H1 (cell line): ENCODE measurements around the gene NID1. TPM values are rescaled to one million over a fixed set of nuclear protein-coding genes. Genes with fewer than 3 reads are reported as not detected.

Source experiments
- CTCF ChIA-PET: fragments of 300-600 bp; sonication (Branson Sonifier 250); formaldehyde crosslinking; loops from one replicate; lab custom pipeline; 2021; ENCODE audit not compliant: partially characterized antibody; lab: Charles Lee
- POLR2A ChIA-PET: fragments of 300-600 bp; sonication (Branson Sonifier 250); formaldehyde crosslinking; loops from one replicate; lab custom pipeline; 2021; ENCODE audit warnings: inconsistent platforms; ENCODE audit not compliant: partially characterized antibody; lab: Charles Lee
- DNase-seq, 2 experiments: peaks; one replicate each; pipeline versions ENCODE4 v3.0.0 to v3.0.0-alpha.2; 2010 to 2022; ENCODE audit warnings: low spot score in 2 of 2, low read depth in 1 of 2, mixed read lengths in 1 of 2
- FAIRE-seq: peaks from 2 replicates; lab custom pipeline; 2011; peaks lifted over from hg19 to GRCh38; lab: Jason Lieb, UNC
- H2AFZ ChIP-seq: 2 replicates; pipeline ENCODE4 v1.8.1; 2012; ENCODE audit warnings: low read length, inconsistent platforms
- H2AK5ac ChIP-seq: 2 replicates; pipeline ENCODE4 v1.6.1; 2013; ENCODE audit warnings: low read depth, low read length
- H2BK120ac ChIP-seq: replicated peaks from 2 replicates; pipeline ENCODE3; 2013; ENCODE audit warnings: low read depth, low read length, inconsistent platforms
- H2BK12ac ChIP-seq: 2 replicates; pipeline ENCODE4 v1.6.1; 2013; ENCODE audit warnings: low read depth, low read length
- H2BK15ac ChIP-seq: 2 replicates; pipeline ENCODE4 v1.6.1; 2013; ENCODE audit warnings: low read length
- H2BK20ac ChIP-seq: 2 replicates; pipeline ENCODE4 v1.6.1; 2013; ENCODE audit warnings: low read length
- H2BK5ac ChIP-seq: 2 replicates; pipeline ENCODE4 v1.6.1; 2013; ENCODE audit warnings: low read depth, low read length
- H3K14ac ChIP-seq: 2 replicates; pipeline ENCODE4 v1.6.1; 2013; ENCODE audit warnings: inconsistent platforms; ENCODE audit not compliant: insufficient read length
- H3K18ac ChIP-seq: 2 replicates; pipeline ENCODE4 v1.6.1; 2013; ENCODE audit warnings: low read length; ENCODE audit errors: extremely low read depth
- H3K23ac ChIP-seq: 2 replicates; pipeline ENCODE4 v1.6.1; 2013; ENCODE audit warnings: inconsistent platforms; ENCODE audit not compliant: insufficient read length
- H3K23me2 ChIP-seq: 2 replicates; pipeline ENCODE4 v1.6.1; 2013; ENCODE audit warnings: low read depth, low read length
- H3K27ac ChIP-seq: 2 replicates; pipeline ENCODE4 v1.6.1; 2011; ENCODE audit warnings: low read depth, low read length, inconsistent platforms
- H3K27me3 ChIP-seq, 4 experiments: replicated peaks in 1 of 4; 1 replicate in 1 of 4; 2 replicates in 3 of 4; pipeline versions ENCODE4 v1.6.1 to v1.8.1; 2011 to 2013; ENCODE audit warnings: low read length in 3 of 4, mild to moderate bottlenecking in 3 of 4, inconsistent platforms in 2 of 4, mixed read lengths in 2 of 4, moderate library complexity in 1 of 4; ENCODE audit not compliant: control insufficient read depth in 3 of 4, insufficient read depth in 3 of 4; ENCODE audit errors: extremely low read depth in 1 of 4
- H3K36me3 ChIP-seq, 4 experiments: 2 replicates each; pipeline versions ENCODE4 v1.6.1 to v1.8.1; 2011 to 2013; ENCODE audit warnings: mild to moderate bottlenecking in 4 of 4, low read length in 3 of 4, moderate library complexity in 2 of 4, control low read depth in 1 of 4, inconsistent platforms in 1 of 4; ENCODE audit not compliant: insufficient read depth in 4 of 4, control insufficient read depth in 2 of 4
- H3K4ac ChIP-seq: replicated peaks from 2 replicates; pipeline ENCODE3; 2013; ENCODE audit warnings: low read length, low read depth, mixed read lengths, inconsistent platforms; ENCODE audit not compliant: insufficient read length
- H3K4me1 ChIP-seq, 4 experiments: replicated peaks in 1 of 4; 1 replicate in 1 of 4; 2 replicates in 3 of 4; pipeline versions ENCODE4 v1.6.1 to v1.8.1; 2011 to 2013; ENCODE audit warnings: low read length in 3 of 4, inconsistent platforms in 2 of 4, mixed read lengths in 1 of 4; ENCODE audit not compliant: insufficient read depth in 4 of 4, control insufficient read depth in 3 of 4
- H3K4me2 ChIP-seq, 2 experiments: 2 replicates each; pipeline versions ENCODE4 v1.6.1 to v1.8.1; 2011 to 2013; ENCODE audit warnings: low read depth in 2 of 2, low read length in 2 of 2, control low read depth in 1 of 2, inconsistent platforms in 1 of 2, mild to moderate bottlenecking in 1 of 2; ENCODE audit not compliant: insufficient read depth in 1 of 2
- H3K4me3 ChIP-seq, 4 experiments: fragments of 200-600, 300-600 bp in 1 of 4; sonication (generic), shearing (Covaris generic), sonication (Bioruptor Twin) in 1 of 4; 2 replicates each; pipeline versions ENCODE4 v1.5.1 to v1.8.1; 2011 to 2016; ENCODE audit warnings: low read length in 4 of 4, low read depth in 3 of 4, control low read depth in 2 of 4, inconsistent platforms in 2 of 4, mild to moderate bottlenecking in 2 of 4, mixed read lengths in 1 of 4, moderate library complexity in 1 of 4; ENCODE audit not compliant: insufficient read depth in 2 of 4; ENCODE audit errors: extremely low read depth in 1 of 4
- H3K56ac ChIP-seq: replicated peaks from 2 replicates; pipeline ENCODE3; 2013; ENCODE audit warnings: low read depth, mild to moderate bottlenecking, mixed read lengths, low read length, inconsistent platforms; ENCODE audit not compliant: insufficient read length
- H3K79me1 ChIP-seq: 2 replicates; pipeline ENCODE4 v1.6.1; 2013; ENCODE audit warnings: low read depth, low read length, control low read depth
- H3K79me2 ChIP-seq, 2 experiments: 2 replicates each; pipeline versions ENCODE4 v1.6.1 to v1.8.1; 2012 to 2013; ENCODE audit warnings: low read length in 2 of 2, mild to moderate bottlenecking in 2 of 2, inconsistent platforms in 1 of 2; ENCODE audit not compliant: insufficient read depth in 2 of 2, control insufficient read depth in 1 of 2
- H3K9ac ChIP-seq, 4 experiments: replicated peaks in 1 of 4; 1 replicate in 1 of 4; 2 replicates in 3 of 4; pipeline versions ENCODE4 v1.6.1 to v1.8.1; 2011 to 2013; ENCODE audit warnings: low read depth in 3 of 4, low read length in 3 of 4, control low read depth in 2 of 4, mild to moderate bottlenecking in 2 of 4, moderate library complexity in 2 of 4, inconsistent platforms in 1 of 4; ENCODE audit errors: extremely low read depth in 1 of 4
- H3K9me3 ChIP-seq, 2 experiments: 2 replicates each; pipeline versions ENCODE4 v1.6.1 to v1.8.1; 2012 to 2013; ENCODE audit warnings: mild to moderate bottlenecking in 2 of 2, moderate library complexity in 2 of 2, control low read depth in 1 of 2, inconsistent platforms in 1 of 2, low read depth in 1 of 2, low read length in 1 of 2, mixed read lengths in 1 of 2; ENCODE audit not compliant: insufficient read depth in 2 of 2
- H4K20me1 ChIP-seq, 2 experiments: replicated peaks in 1 of 2; 2 replicates each; pipeline versions ENCODE3 to v1.8.1; 2011 to 2013; ENCODE audit warnings: inconsistent platforms in 2 of 2, low read length in 2 of 2, mild to moderate bottlenecking in 1 of 2; ENCODE audit not compliant: insufficient read depth in 2 of 2, control insufficient read depth in 1 of 2
- H4K5ac ChIP-seq: 2 replicates; pipeline ENCODE4 v1.6.1; 2013; ENCODE audit warnings: low read length, low read depth, mixed read lengths, inconsistent platforms; ENCODE audit not compliant: insufficient read length
- H4K8ac ChIP-seq: 2 replicates; pipeline ENCODE4 v1.8.0; 2013; ENCODE audit warnings: mild to moderate bottlenecking, moderate library complexity, low read length, inconsistent platforms; ENCODE audit not compliant: insufficient read depth; ENCODE audit errors: extremely low read depth
- H4K91ac ChIP-seq: replicated peaks from 2 replicates; pipeline ENCODE3; 2013; ENCODE audit warnings: low read length, mixed read lengths, inconsistent platforms; ENCODE audit not compliant: insufficient read length
- CREB1 ChIP-seq: IDR thresholded peaks from 2 replicates; pipeline ENCODE4 v1.6.1; 2012; ENCODE audit warnings: inconsistent platforms
- EZH2 ChIP-seq: fragments of 200-600 bp; sonication (generic); IDR thresholded peaks from 2 replicates; pipeline ENCODE4 v1.7.1; 2012; ENCODE audit warnings: low read depth, mild to moderate bottlenecking, moderate library complexity, low read length, inconsistent platforms; ENCODE audit not compliant: severe bottlenecking
- FOSL1 ChIP-seq: IDR thresholded peaks from 2 replicates; pipeline ENCODE4 v1.6.1; 2011; ENCODE audit warnings: mild to moderate bottlenecking, low read depth, low read length, moderate library complexity; ENCODE audit not compliant: insufficient read depth
- HDAC6 ChIP-seq: IDR thresholded peaks from one replicate; pipeline ENCODE4 v1.7.1; 2012; ENCODE audit warnings: low read depth, mild to moderate bottlenecking, inconsistent platforms, low read length, moderate library complexity
- JUND ChIP-seq: IDR thresholded peaks from 2 replicates; pipeline ENCODE4 v1.6.1; 2011; ENCODE audit warnings: mild to moderate bottlenecking, improper control_type of control experiment, low read length
- NRF1 ChIP-seq: IDR thresholded peaks from 2 replicates; pipeline ENCODE4 v1.6.1; 2011; ENCODE audit warnings: mild to moderate bottlenecking, low read depth, low read length, improper control_type of control experiment
- POU5F1 ChIP-seq: IDR thresholded peaks from 2 replicates; pipeline ENCODE4 v1.6.1; 2011; ENCODE audit warnings: low read depth, mild to moderate bottlenecking, low read length, moderate library complexity
- RAD21 ChIP-seq, 2 experiments: IDR thresholded peaks in 1 of 2; conservative IDR thresholded peaks in 1 of 2; 2 replicates each; pipeline ENCODE4 v1.6.1; 2011; ENCODE audit warnings: low read depth in 2 of 2, low read length in 2 of 2, improper control_type of control experiment in 1 of 2, inconsistent platforms in 1 of 2, mild to moderate bottlenecking in 1 of 2, moderate library complexity in 1 of 2
- ZNF274 ChIP-seq: IDR thresholded peaks from 2 replicates; pipeline ENCODE4 v1.7.0; 2012; ENCODE audit warnings: low read length, borderline replicate concordance; ENCODE audit errors: extremely low read depth
- WGBS, 2 experiments: shearing (Covaris generic) in 1 of 2; methylation state at CpG; one replicate each; pipeline versions ENCODE4 v1.1.6 to v1.1.7; 2013 to 2015; ENCODE audit warnings: low lambda C conversion rate in 2 of 2, mixed read lengths in 2 of 2, inconsistent platforms in 1 of 2, low coverage in 1 of 2, missing lambda C conversion rate in 1 of 2; ENCODE audit not compliant: insufficient replicate concordance in 2 of 2, insufficient coverage in 1 of 2, insufficient read length in 1 of 2; ENCODE audit errors: extremely low coverage in 1 of 2, missing lambda C conversion rate in 1 of 2; 5-methylcytosine and 5-hydroxymethylcytosine counted together
- polyA plus RNA-seq, 7 experiments: library from polyadenylated mRNA; depleted of rRNA in 3 of 7; stranded (reverse) in 5 of 7; unstranded in 2 of 7; fragments of >200 nt in 5 of 7; fragments of 200-250 nt in 2 of 7; gene quantifications; 1 replicate in 5 of 7; 2 replicates in 1 of 7; 4 replicates in 1 of 7; pipeline versions ENCODE4 v1.2.1 to v1.2.3, GENCODE V29; 2011 to 2013; ENCODE audit warnings: missing spikeins in 2 of 7, mixed read lengths in 2 of 7
- total RNA-seq: library from RNA; stranded (reverse); fragmentation: NEBNext Ultra II Directional; extraction: Animal tissue kit (Norgen Biotek cat#: 25700); gene quantifications from 2 replicates; pipeline ENCODE4 v1.2.1, GENCODE V29; 2021

NID1 gene
- total and polyA plus RNA-seq, 2 of the 8 experiments (the other 6 are each of a cell fraction or from before 2014, with no cell fraction given): 20.9 to 25.4 TPM

- Histone ChIP-seq H3K27me3 (no peaks in the 10 kb centered on the region), H3K79me1 (no peaks in the 10 kb centered on the region), H4K5ac (no peak overlapping the region), H4K91ac (no peak overlapping the region), H3K4me2 (no peak overlapping the region), H2BK12ac (no peak overlapping the region), H3K14ac (no peak overlapping the region), H3K9ac (no peak overlapping the region), H3K23ac (no peak overlapping the region), H3K4ac (no peak overlapping the region), H2AK5ac (no peak overlapping the region), H3K9me3 (no peaks in the 10 kb centered on the region), H2BK15ac (0 out of 2 replicates have a peak overlapping the region, but pooled peaks have one; percentile 72), H3K27ac (no peak overlapping the region), H2AFZ (no peak overlapping the region), H2BK5ac (no peak overlapping the region), H3K56ac (no peak overlapping the region), H2BK20ac (no peak overlapping the region), H3K18ac (no peak overlapping the region), H3K79me2 (no peaks in the 10 kb centered on the region), H3K23me2 (no peaks in the 10 kb centered on the region), H3K4me1 (0 out of 7 replicates have a peak, but pooled peaks cover 0 to 2% (median 0%) of the 10 kb centered on the region in 4 experiments), H2BK120ac (no peak overlapping the region), H3K4me3 (no peak overlapping the region), H3K36me3 (no peaks in the 10 kb centered on the region), H4K20me1 (no peaks in the 10 kb centered on the region), H4K8ac (no peak overlapping the region)
- CTCF ChIA-PET: interaction anchor here (0.6 to 1.9 kb wide), 2 partner anchors 27 to 115 kb away, joined by 3 to 7 read pairs; no protein-coding TSS in a partner anchor
- TF ChIP-seq FOSL1 (no peak), JUND (no peak), HDAC6 (no peak), ZNF274 (no peak), POU5F1 (no peak), RAD21 (IDR thresholded peaks at IDR 0.05 in 1 of 2, conservative IDR thresholded peaks at IDR 0.05 in 1 of 2; ENCODE audit: low read depth in 2 of 2, low read length in 2 of 2) (no peak), NRF1 (no peak), EZH2 (no peak), CREB1 (no peak)
- no peak for FAIRE-seq
- no peak for DNase-seq
- WGBS, 2 experiments: 86% methylated on average over 8 of the region's 8 CpGs; no CpG with 5 or more reads in 1 of the 2 experiments
- POLR2A ChIA-PET: interaction anchor here (0.7 kb wide), 1 partner anchor 28 kb away, joined by 3 read pairs; no protein-coding TSS in a partner anchor
These were observed 65.5 kb downstream of the NID1 start for GRCh38 chr1:235999259-235999925.
